Kidney epithelial cell (primary cell): ENCODE results near the gene RPTOR. TPM values are rescaled to one million over a fixed set of nuclear protein-coding genes. Genes with fewer than 3 reads are reported as not detected.

Source experiments
- DNase-seq: peaks from one replicate; pipeline ENCODE4 v3.0.0-alpha.2; 2010; ENCODE audit warnings: low read depth
- H3K27me3 ChIP-seq: 2 replicates; pipeline ENCODE4 v1.6.0; 2011; ENCODE audit warnings: low read length; ENCODE audit not compliant: control insufficient read depth, insufficient read depth
- H3K36me3 ChIP-seq: 2 replicates; pipeline ENCODE4 v1.5.1; 2011; ENCODE audit warnings: low read length; ENCODE audit not compliant: control insufficient read depth, insufficient read depth
- H3K4me3 ChIP-seq: 2 replicates; pipeline ENCODE4 v1.5.1; 2011; ENCODE audit warnings: low read depth, mild to moderate bottlenecking, control low read depth, low read length
- total RNA-seq: library from RNA; depleted of rRNA; stranded (reverse); fragments of >200 nt; gene quantifications from 2 replicates; pipeline ENCODE4 v1.2.3, GENCODE V29; 2015
- TF ChIP-seq, protein P1 (sequence below): IDR thresholded peaks from 2 replicates; pipeline ENCODE4 v1.5.1; 2011; ENCODE audit warnings: mild to moderate bottlenecking, moderate library complexity, low read length, control low read depth, inconsistent platforms; ENCODE audit not compliant: insufficient read depth, poor library complexity, severe bottlenecking

RPTOR gene
- total RNA-seq, 1 donor from 2014 or later = 22.7 TPM

DNA sequence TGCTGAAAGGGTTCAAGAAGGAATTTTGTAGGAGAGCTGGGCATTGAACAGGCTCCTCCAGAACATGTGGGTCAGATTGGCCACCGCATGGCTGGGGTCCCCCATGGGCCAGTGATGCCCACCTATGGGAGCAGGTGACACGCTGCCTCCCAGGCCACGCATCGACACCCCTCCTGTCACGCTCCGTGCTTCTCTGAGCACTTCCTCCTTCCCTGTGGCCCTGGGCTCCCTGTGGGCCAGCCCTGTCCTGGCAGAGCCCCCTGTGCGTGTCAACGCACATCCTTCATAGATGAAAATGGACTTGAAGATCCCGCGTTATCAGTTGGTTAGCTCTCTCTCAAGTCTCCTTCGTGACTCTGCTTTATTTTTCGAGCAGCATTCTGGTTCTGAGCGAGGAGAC is 160.3 kb downstream of the RPTOR start:
- Histone ChIP-seq H3K36me3 (no peaks in the 10 kb centered on the region), H3K27me3 (no peaks in the 10 kb centered on the region), H3K4me3 (no peak overlapping the region)
- TF ChIP-seq, protein P1, sequence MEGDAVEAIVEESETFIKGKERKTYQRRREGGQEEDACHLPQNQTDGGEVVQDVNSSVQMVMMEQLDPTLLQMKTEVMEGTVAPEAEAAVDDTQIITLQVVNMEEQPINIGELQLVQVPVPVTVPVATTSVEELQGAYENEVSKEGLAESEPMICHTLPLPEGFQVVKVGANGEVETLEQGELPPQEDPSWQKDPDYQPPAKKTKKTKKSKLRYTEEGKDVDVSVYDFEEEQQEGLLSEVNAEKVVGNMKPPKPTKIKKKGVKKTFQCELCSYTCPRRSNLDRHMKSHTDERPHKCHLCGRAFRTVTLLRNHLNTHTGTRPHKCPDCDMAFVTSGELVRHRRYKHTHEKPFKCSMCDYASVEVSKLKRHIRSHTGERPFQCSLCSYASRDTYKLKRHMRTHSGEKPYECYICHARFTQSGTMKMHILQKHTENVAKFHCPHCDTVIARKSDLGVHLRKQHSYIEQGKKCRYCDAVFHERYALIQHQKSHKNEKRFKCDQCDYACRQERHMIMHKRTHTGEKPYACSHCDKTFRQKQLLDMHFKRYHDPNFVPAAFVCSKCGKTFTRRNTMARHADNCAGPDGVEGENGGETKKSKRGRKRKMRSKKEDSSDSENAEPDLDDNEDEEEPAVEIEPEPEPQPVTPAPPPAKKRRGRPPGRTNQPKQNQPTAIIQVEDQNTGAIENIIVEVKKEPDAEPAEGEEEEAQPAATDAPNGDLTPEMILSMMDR = no peak
- DNase-seq = no peak

GRCh38 chr17:80705988-80706387 is 161.3 kb downstream of the RPTOR start:
- Histone ChIP-seq H3K27me3 (no peaks in the 10 kb centered on the region), H3K36me3 (no peaks in the 10 kb centered on the region), H3K4me3 (no peak overlapping the region)
- TF ChIP-seq, protein P1 = no peak
- DNase-seq = no peak

GRCh38 chr17:80706463-80706867 is 161.8 kb downstream of the RPTOR start:
- DNase-seq = no peak
- TF ChIP-seq, protein P1 = no peak
- Histone ChIP-seq H3K4me3 (no peak overlapping the region), H3K36me3 (no peaks in the 10 kb centered on the region), H3K27me3 (no peaks in the 10 kb centered on the region)

DNA sequence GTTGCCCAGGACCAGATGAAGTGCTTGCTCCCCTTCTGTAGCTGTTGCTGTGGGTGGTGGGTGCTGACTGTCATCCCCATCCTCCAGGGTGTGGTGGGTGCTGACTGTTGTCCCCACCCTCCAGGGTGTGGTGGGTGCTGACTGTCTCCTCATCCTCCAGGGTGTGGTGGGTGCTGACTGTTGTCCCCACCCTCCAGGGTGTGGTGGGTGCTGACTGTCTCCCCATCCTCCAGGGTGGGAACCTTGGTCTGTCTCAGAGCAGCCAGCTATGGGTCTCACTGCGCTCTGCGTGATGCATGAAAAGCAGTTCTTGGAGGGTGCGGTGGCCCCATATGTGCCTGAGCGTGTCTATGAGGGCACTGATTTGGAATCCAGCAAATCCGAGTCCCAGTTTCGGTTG is 163.8 kb downstream of the RPTOR start:
- TF ChIP-seq, protein P1 = no peak
- Histone ChIP-seq H3K36me3 (no peaks in the 10 kb centered on the region), H3K4me3 (no peak overlapping the region), H3K27me3 (no peaks in the 10 kb centered on the region)
- DNase-seq = no peak

DNA sequence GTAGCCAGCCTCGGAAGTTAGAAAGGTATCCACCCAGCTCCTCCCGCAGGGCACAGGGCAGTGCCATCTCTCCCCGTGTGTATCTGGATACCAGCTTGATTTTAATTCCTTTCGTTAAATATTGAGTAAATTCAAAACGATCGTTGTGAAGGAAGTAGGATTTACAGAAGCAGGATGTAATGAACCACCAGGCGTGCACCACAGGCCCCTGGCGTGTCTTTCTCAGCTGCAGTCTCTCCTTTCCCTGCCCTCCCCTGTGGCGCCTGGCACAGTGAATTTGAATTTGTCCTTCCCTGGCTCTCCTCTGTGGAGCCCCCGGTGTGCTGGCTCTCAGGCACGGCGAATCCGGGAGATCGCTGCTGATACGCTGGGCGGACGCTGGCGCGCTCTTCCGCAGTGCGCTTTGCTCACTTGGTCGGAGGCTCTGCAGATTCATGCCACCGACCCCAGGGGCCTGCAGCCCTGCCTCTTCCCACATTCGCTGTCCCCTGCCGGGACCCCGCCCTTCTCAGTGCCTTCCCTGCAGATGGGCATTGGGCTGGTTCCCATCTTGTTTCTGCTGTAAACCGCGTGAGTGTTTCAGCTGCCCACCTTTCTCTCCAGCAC is 164.6 kb downstream of the RPTOR start:
- H3K4me3 ChIP-seq = no peak overlapping the region
- DNase-seq = no peak
- TF ChIP-seq, protein P1 = no peak
- no peaks in the 10 kb centered on the region for H3K36me3 ChIP-seq
- no peaks in the 10 kb centered on the region for H3K27me3 ChIP-seq

DNA sequence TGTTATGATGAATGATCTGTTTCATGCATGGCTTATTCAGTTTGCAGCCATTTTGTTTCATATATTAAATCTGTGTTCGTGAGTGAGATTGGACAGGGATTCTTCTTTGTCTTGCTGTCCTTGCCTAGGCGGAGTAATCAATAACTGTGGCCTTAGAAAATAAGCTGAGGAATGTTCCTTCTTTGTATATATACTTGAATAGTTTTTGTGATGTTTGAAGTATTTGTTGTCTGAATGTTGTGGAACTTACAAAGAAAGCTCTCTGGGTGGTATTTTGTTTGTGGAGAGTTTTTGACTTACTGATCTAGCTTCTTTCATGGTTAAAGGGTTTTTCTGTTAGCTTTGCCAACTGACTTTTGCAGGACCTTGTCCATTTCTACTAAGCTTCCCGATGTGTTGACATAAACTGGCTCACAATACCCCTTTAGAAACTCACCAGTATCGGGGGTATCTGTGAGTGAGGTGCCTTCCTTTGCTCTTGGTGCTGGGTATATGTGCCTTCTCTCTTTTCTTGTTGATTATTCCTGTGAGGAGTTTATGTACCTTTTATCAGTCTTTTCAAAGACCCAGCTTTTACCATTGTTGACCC is 166.2 kb downstream of the RPTOR start:
- TF ChIP-seq, protein P1 = no peak
- Histone ChIP-seq H3K4me3 (no peak overlapping the region), H3K36me3 (no peaks in the 10 kb centered on the region), H3K27me3 (no peaks in the 10 kb centered on the region)
- no peak for DNase-seq
